Ovary (tissue), 3 donors: ENCODE results near the gene LPCAT1.

Experiments
- POLR2A ChIP-seq: fragments of 450-650 bp; IDR thresholded peaks from one replicate; pipeline ENCODE4 v1.6.1; 2017; ENCODE audit warnings: antibody characterized with exemption, mild to moderate bottlenecking, moderate library complexity
- TF ChIP-seq, protein P1 (sequence below), 3 donors: fragments of 450-650 bp in 2 of 3; fragments of 200-600 bp in 1 of 3; IDR thresholded peaks; one replicate each; pipeline versions ENCODE4 v1.5.1 to v1.8.0; 2016 to 2022; ENCODE audit warnings: antibody characterized with exemption in 3 of 3, mild to moderate bottlenecking in 1 of 3
- donor health status: DM: no; HTN: no; CAD: no.

DNA sequence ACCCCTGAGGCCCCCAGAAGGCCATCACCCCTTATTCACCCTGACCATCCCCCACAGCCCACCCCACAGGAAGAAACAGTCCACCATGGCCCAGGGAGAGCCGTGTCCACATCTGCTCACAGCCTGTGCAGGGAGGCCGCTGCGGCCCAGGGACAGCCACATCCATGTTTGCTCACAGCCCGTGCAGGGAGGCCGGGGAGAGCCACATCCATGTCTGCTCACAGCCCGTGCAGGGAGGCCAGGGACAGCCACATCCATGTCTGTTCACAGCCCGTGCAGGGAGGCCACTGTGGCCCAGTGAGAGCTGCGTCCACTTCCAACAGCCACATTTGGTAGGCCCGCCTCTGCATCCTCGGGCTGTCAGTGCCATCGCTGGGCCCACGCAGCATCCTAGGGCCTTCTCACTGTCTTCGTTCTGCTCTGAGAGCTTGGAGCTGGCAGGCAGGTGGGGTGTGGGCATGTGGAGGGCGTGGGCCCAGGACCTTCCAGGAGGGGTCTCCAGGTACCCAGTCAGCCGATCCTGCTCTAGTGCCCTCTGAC is 38.1 kb downstream of the LPCAT1 start:
- TF ChIP-seq, protein P1, sequence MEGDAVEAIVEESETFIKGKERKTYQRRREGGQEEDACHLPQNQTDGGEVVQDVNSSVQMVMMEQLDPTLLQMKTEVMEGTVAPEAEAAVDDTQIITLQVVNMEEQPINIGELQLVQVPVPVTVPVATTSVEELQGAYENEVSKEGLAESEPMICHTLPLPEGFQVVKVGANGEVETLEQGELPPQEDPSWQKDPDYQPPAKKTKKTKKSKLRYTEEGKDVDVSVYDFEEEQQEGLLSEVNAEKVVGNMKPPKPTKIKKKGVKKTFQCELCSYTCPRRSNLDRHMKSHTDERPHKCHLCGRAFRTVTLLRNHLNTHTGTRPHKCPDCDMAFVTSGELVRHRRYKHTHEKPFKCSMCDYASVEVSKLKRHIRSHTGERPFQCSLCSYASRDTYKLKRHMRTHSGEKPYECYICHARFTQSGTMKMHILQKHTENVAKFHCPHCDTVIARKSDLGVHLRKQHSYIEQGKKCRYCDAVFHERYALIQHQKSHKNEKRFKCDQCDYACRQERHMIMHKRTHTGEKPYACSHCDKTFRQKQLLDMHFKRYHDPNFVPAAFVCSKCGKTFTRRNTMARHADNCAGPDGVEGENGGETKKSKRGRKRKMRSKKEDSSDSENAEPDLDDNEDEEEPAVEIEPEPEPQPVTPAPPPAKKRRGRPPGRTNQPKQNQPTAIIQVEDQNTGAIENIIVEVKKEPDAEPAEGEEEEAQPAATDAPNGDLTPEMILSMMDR (IDR thresholded peaks at IDR 0.05), result no peak
- no peak for TF ChIP-seq POLR2A
